HG03175 (cell line): ENCODE results near the gene CWF19L1.

Source experiments
- ATAC-seq: cut with Tn5 transposase; IDR thresholded peaks from one replicate; pipeline ENCODE4 v1.9.1; 2021; ENCODE audit warnings: mild to moderate bottlenecking, moderate library complexity; ENCODE audit not compliant: unreplicated experiment

CWF19L1 gene

DNA sequence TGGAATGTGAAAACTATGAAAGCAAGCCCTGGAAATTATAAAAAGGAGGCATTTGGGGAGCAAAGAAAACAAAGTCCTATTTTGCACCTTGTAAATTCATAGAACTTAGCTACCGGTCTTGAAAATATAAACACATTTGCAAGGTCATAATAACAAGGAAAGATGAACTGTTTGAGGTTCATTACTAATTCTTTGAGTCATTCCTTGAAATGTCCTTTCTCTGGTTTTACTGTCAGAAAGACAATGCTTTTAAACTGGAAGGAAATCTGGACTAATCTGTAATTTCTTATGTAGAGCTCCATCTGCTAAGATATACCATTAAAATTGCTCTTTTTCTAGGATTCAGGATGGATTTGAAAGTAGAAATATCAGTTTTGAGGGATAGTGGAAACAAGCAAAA is 83.0 kb downstream of the CWF19L1 start:
- ATAC-seq: no peak

DNA sequence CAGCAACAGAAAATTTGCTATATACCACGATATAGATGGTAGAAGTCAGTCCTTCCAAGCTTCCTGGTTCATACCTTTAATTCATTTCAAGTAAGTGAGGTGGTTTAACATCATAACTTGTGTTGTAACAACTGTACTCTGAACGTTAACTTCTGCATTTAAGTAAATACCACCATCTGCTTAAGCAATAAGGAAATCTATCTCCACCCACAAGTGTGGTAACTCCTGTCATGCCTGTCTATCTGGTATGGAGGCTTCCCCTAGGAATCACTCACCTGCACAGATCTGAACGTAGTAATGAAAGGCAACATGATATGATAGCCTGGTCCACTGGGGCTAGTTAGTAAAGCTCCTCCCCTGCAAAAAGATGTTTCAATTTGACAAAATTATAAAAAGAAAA is 84.0 kb downstream of the CWF19L1 start:
- ATAC-seq: no peak

DNA sequence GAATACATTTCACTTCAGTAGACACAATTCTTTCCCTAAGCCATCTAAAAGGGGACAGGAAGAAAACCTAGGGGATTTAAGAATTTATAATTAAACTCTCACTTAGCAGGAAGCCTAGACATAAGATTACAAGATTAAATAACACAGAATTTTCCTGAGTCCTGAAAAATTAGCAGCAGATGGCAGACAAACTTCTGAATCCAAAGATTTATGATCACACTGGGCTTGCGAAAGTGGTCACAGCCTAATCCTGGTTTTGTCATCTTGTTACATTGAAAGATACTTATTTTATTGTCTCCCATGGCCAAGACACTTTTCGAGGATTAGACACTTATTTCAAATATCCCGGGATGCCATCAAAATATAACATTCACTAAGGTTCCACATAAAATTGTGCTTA is 84.5 kb downstream of the CWF19L1 start:
- ATAC-seq: no peak
